ENCODE measurements around the gene COMT. TPM values are rescaled to one million over a fixed set of nuclear protein-coding genes. Genes with fewer than 3 reads are reported as not detected.
"Not testable (repeated sequence)": the region's sequence is repeated elsewhere in the genome, so short reads cannot be mapped to it uniquely, and the experiment has no call there.

The COMT gene
- total RNA-seq, 2 experiments from 2014 or later, result 90.8 to 112 TPM

DNA sequence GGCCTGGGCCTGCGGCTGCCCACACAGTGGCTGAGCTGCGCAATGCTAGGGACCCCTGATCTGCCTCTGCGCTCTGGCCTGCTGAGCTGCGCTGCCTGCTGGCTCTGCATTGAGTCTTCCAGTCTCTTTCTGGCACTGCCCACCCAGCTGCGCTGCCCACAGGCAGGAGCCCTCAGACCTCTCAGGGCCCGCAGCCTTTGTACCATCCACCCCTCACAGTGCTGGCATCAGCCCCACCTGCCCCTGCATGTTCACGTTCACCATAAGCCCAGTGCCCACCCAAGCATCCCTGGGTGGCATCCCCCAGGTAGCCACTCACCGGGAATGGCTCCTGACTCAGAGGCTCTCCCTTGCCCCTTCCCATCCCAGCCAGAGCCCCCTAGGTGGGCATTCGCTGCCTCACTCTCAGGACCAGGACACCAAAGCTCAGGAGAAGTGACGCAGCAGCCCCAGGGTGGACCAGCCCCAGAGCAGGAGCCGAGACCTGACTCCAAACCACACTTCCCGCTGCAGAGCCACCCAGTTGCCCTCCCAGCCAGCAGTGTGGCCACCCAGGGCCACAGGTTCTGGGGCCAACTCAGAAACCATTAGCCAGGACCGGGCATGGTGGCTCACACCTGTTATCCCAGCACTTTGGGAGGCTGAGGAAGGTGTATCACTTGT is 21.7 kb upstream of the COMT start:
- Histone ChIP-seq H3K79me2 (ENCODE audit: insufficient read depth, low read depth, low read length) (no peaks in the 10 kb centered on the region), H2AFZ (ENCODE audit: low read length) (no peak overlapping the region), H3K4me1 (ENCODE audit: insufficient read depth, low read length, poor library complexity, severe bottlenecking) (peaks cover 4% of the 10 kb centered on the region), H3K36me3 (ENCODE audit: insufficient read depth, low read length) (no peaks in the 10 kb centered on the region), H3K27ac (ENCODE audit: low read depth, low read length, poor library complexity, severe bottlenecking) (no peak overlapping the region), H3K9me2 (ENCODE audit: insufficient read depth, low read length) (no peaks in the 10 kb centered on the region), H3K4me2 (ENCODE audit: low read length) (no peak overlapping the region), H4K20me1 (ENCODE audit: insufficient read depth, low read length) (no peaks in the 10 kb centered on the region), H3K4me3 (ENCODE audit: low read depth, low read length, poor library complexity, severe bottlenecking) (no peak overlapping the region), H3K9me3 (ENCODE audit: low read length) (no peaks in the 10 kb centered on the region)
- intact Hi-C loops (cut with micrococcal nuclease; ENCODE audit: unreplicated experiment), result no loop called here
- ChIA-PET CTCF (ENCODE audit: unreplicated experiment) (no interaction called here), POLR2A (interaction anchor here (0.5 kb wide), 1 partner anchor 774 kb away, joined by 3 read pairs; no protein-coding TSS in a partner anchor)
- TF ChIP-seq EZH2phosphoT487 (IDR thresholded peaks at IDR 0.05; ENCODE audit: borderline replicate concordance, low read depth, low read length), result no peak
- TF ChIP-seq, protein P1, sequence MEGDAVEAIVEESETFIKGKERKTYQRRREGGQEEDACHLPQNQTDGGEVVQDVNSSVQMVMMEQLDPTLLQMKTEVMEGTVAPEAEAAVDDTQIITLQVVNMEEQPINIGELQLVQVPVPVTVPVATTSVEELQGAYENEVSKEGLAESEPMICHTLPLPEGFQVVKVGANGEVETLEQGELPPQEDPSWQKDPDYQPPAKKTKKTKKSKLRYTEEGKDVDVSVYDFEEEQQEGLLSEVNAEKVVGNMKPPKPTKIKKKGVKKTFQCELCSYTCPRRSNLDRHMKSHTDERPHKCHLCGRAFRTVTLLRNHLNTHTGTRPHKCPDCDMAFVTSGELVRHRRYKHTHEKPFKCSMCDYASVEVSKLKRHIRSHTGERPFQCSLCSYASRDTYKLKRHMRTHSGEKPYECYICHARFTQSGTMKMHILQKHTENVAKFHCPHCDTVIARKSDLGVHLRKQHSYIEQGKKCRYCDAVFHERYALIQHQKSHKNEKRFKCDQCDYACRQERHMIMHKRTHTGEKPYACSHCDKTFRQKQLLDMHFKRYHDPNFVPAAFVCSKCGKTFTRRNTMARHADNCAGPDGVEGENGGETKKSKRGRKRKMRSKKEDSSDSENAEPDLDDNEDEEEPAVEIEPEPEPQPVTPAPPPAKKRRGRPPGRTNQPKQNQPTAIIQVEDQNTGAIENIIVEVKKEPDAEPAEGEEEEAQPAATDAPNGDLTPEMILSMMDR (conservative IDR thresholded peaks at IDR 0.05; ENCODE audit: low read length), result no peak
- no TSS peak for BruUV-seq (replicated peaks)
- no peak for DNase-seq (ENCODE audit: low spot score)

DNA sequence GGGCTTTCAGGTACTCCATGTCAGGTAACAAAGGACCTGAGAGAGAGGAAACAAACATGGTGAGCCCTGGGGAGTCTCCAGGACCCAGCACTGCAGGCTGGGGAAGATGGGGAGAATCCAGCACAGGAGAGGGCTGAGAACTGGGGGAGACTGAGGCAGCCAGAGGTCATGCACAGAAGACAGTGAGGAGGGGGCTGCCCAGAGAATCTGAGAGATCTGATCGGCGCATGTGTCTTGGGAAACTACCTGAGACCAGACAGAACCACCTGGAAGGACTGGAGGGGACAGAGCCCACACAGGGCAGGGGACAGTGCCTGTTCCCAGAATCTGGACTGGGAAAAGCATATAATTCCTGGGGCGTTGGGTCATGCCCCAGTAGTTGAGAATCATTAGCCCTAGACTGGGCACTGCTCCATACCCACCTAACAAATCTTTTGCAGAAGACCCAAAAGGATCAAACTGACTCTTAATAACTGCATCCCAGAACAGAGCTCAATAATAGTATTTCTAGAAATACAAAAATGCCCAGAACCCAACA is 20.0 kb upstream of the COMT start:
- no peaks in the 10 kb centered on the region for H3K9me2 ChIP-seq (ENCODE audit: insufficient read depth, low read length)
- no peaks in the 10 kb centered on the region for H3K79me2 ChIP-seq (ENCODE audit: insufficient read depth, low read depth, low read length)
- BruUV-seq (replicated peaks), result no TSS peak
- no peak for DNase-seq (ENCODE audit: low spot score)
- POLR2A ChIA-PET, result no interaction called here
- H4K20me1 ChIP-seq (ENCODE audit: insufficient read depth, low read length), result no peaks in the 10 kb centered on the region
- no peak overlapping the region for H2AFZ ChIP-seq (ENCODE audit: low read length)
- H3K36me3 ChIP-seq (ENCODE audit: insufficient read depth, low read length), result no peaks in the 10 kb centered on the region
- CTCF ChIA-PET (ENCODE audit: unreplicated experiment), result no interaction called here
- no peak overlapping the region for H3K4me2 ChIP-seq (ENCODE audit: low read length)
- H3K4me1 ChIP-seq (ENCODE audit: insufficient read depth, low read length, poor library complexity, severe bottlenecking), result peaks cover 4% of the 10 kb centered on the region
- intact Hi-C loops (cut with micrococcal nuclease; ENCODE audit: unreplicated experiment), result no loop called here
- no peaks in the 10 kb centered on the region for H3K9me3 ChIP-seq (ENCODE audit: low read length)
- no peak overlapping the region for H3K4me3 ChIP-seq (ENCODE audit: low read depth, low read length, poor library complexity, severe bottlenecking)
- H3K27ac ChIP-seq (ENCODE audit: low read depth, low read length, poor library complexity, severe bottlenecking), result no peak overlapping the region
- TF ChIP-seq EZH2phosphoT487 (IDR thresholded peaks at IDR 0.05; ENCODE audit: borderline replicate concordance, low read depth, low read length), result no peak
- TF ChIP-seq, protein P1 (conservative IDR thresholded peaks at IDR 0.05; ENCODE audit: low read length), result no peak

DNA sequence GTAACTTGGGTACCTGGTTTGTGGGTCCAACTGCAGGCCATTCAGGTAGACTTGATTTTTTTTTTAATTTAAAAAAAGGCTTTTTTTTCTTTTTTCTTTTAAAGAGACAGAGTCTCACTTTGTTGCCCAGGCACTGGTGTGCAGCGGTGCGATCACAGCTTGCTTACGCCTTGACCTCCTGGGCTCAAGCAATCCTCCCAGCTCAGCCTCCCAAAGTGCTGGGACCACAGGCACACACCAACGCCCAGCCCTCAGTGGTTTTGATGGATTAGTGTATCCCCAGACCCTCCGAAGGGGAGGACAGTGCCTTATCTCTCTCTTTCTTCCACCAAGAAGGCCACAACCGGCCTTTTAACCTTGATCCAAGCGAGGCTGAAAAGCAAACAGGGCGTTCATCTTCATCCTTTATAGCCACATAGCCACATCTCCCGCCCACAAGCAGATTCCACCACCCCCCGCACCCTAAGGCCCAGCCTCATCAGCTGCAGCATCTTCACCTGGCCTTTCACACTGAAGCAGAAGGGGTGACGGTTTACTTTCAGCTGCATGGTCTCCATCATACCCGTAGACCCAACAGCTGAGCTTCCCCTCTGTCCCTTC is 17.6 kb upstream of the COMT start:
- H3K4me3 ChIP-seq (ENCODE audit: low read depth, low read length, poor library complexity, severe bottlenecking), result no peak overlapping the region
- intact Hi-C loops (cut with micrococcal nuclease; ENCODE audit: unreplicated experiment), result no loop called here
- H2AFZ ChIP-seq (ENCODE audit: low read length), result no peak overlapping the region
- H4K20me1 ChIP-seq (ENCODE audit: insufficient read depth, low read length), result no peaks in the 10 kb centered on the region
- ChIA-PET POLR2A (no interaction called here), CTCF (ENCODE audit: unreplicated experiment) (no interaction called here)
- TF ChIP-seq, protein P1 (conservative IDR thresholded peaks at IDR 0.05; ENCODE audit: low read length), result no peak
- no peak for TF ChIP-seq EZH2phosphoT487 (IDR thresholded peaks at IDR 0.05; ENCODE audit: borderline replicate concordance, low read depth, low read length)
- H3K4me1 ChIP-seq (ENCODE audit: insufficient read depth, low read length, poor library complexity, severe bottlenecking), result no peaks in the 10 kb centered on the region
- no TSS peak for BruUV-seq (replicated peaks)
- H3K79me2 ChIP-seq (ENCODE audit: insufficient read depth, low read depth, low read length), result no peaks in the 10 kb centered on the region
- no peak overlapping the region for H3K4me2 ChIP-seq (ENCODE audit: low read length)
- no peaks in the 10 kb centered on the region for H3K9me2 ChIP-seq (ENCODE audit: insufficient read depth, low read length)
- no peak for DNase-seq (ENCODE audit: low spot score)
- no peaks in the 10 kb centered on the region for H3K9me3 ChIP-seq (ENCODE audit: low read length)
- H3K36me3 ChIP-seq (ENCODE audit: insufficient read depth, low read length), result no peaks in the 10 kb centered on the region
- no peak overlapping the region for H3K27ac ChIP-seq (ENCODE audit: low read depth, low read length, poor library complexity, severe bottlenecking)

DNA sequence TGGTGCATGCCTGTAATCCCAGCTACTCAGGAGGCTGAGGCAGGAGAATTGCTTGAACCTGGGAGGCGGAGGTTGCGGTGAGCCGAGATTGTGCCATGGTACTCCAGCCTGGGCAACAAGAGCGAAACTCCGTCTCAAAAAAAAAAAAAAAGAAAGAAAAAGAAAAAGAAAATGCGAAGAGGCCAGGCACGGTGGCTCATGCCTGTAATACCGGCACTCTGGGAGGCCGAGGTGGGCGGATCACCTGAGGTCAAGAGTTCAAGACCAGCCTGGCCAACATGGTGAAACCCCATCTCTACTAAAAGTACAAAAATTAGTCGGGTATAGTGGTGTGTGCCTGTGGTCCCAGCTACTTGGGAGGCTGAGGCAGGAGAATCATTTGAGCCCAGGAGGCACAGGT is 15.5 kb upstream of the COMT start:
- H4K20me1 ChIP-seq (ENCODE audit: insufficient read depth, low read length); H3K4me3 ChIP-seq (ENCODE audit: low read depth, low read length, poor library complexity, severe bottlenecking); intact Hi-C loops (cut with micrococcal nuclease; ENCODE audit: unreplicated experiment); H3K4me2 ChIP-seq (ENCODE audit: low read length); H3K9me2 ChIP-seq (ENCODE audit: insufficient read depth, low read length); CTCF ChIA-PET (ENCODE audit: unreplicated experiment); H2AFZ ChIP-seq (ENCODE audit: low read length); H3K4me1 ChIP-seq (ENCODE audit: insufficient read depth, low read length, poor library complexity, severe bottlenecking); H3K27ac ChIP-seq (ENCODE audit: low read depth, low read length, poor library complexity, severe bottlenecking); H3K9me3 ChIP-seq (ENCODE audit: low read length); H3K79me2 ChIP-seq (ENCODE audit: insufficient read depth, low read depth, low read length); H3K36me3 ChIP-seq (ENCODE audit: insufficient read depth, low read length); BruUV-seq (replicated peaks); DNase-seq (ENCODE audit: low spot score): not testable (repeated sequence)
- POLR2A ChIA-PET, result interaction anchor here (1.0 kb wide), 1 partner anchor 152 kb away, joined by 4 read pairs; no protein-coding TSS in a partner anchor
